HCT116 (cell line): ENCODE results near the gene CAMK2D. TPM values are rescaled to one million over a fixed set of nuclear protein-coding genes. Genes with fewer than 3 reads are reported as not detected.

Experiments used
- ATAC-seq: fragments of 200-7000 bp; cut with Tn5 transposase; 2 replicates; pipeline ENCODE4 v1.9.1; 2020; ENCODE audit warnings: mild to moderate bottlenecking, moderate library complexity
- BruUV-seq: library from RNA; stranded (reverse); fragments of 400-500 nt; replicated peaks from 2 replicates; lab custom pipeline; 2021; lab: Mats Ljungman, UMichigan
- CTCF ChIA-PET: fragments of 300-600 bp; sonication (Branson Sonifier 250); formaldehyde crosslinking; loops from one replicate; lab custom pipeline; 2021; ENCODE audit warnings: antibody characterized with exemption; lab: Charles Lee
- POLR2A ChIA-PET: fragments of 300-600, 350-600 bp; sonication (Branson Sonifier 250); formaldehyde crosslinking; loops from one replicate; lab custom pipeline; 2021; ENCODE audit warnings: antibody characterized with exemption; lab: Charles Lee
- RAD21 ChIA-PET, 2 experiments: fragments of 300-600 bp; sonication (Branson Sonifier 250); formaldehyde crosslinking; loops; one replicate each; lab custom pipeline; 2023; ENCODE audit warnings: low total read pairs in 2 of 2; ENCODE audit not compliant: uncharacterized antibody in 2 of 2, unreplicated experiment in 2 of 2, low non-redundant PET in 1 of 2; lab: Charles Lee
- DNase-seq: peaks from one replicate; pipeline ENCODE4 v3.0.0-alpha.2; 2010; ENCODE audit warnings: low read depth, low spot score
- H2AFZ ChIP-seq: fragments of 200-600 bp; shearing (Covaris generic), sonication (generic); 2 replicates; pipeline ENCODE4 v1.6.1; 2017; ENCODE audit warnings: low read depth, mixed run types, mixed read lengths, antibody characterized with exemption, low read length; ENCODE audit not compliant: poor library complexity, severe bottlenecking
- H3K27ac ChIP-seq: 2 replicates; pipeline ENCODE4 v1.5.1; 2012; ENCODE audit warnings: low read depth, low read length
- H3K27me3 ChIP-seq: fragments of 200-600 bp; sonication (generic); 2 replicates; pipeline ENCODE4 v1.6.1; 2016; ENCODE audit warnings: mixed run types, low read length, mixed read lengths; ENCODE audit not compliant: insufficient read depth
- H3K36me3 ChIP-seq, 2 experiments: fragments of 200-500 bp in 1 of 2; fragments of 200-600 bp in 1 of 2; sonication (Bioruptor generic) in 1 of 2; sonication (generic) in 1 of 2; 2 replicates each; pipeline versions ENCODE4 v1.5.1 to v1.6.1; 2014 to 2016; ENCODE audit warnings: low read length in 2 of 2, inconsistent platforms in 1 of 2, mixed read lengths in 1 of 2, mixed run types in 1 of 2; ENCODE audit not compliant: insufficient read depth in 2 of 2, control insufficient read depth in 1 of 2
- H3K4me1 ChIP-seq, 2 experiments: fragments of 200-600 bp in 1 of 2; sonication (generic) in 1 of 2; 2 replicates each; pipeline versions ENCODE4 v1.5.1 to v1.6.1; 2012 to 2017; ENCODE audit warnings: low read length in 2 of 2, inconsistent platforms in 1 of 2, mild to moderate bottlenecking in 1 of 2, mixed read lengths in 1 of 2, mixed run types in 1 of 2, moderate library complexity in 1 of 2; ENCODE audit not compliant: insufficient read depth in 2 of 2, control insufficient read depth in 1 of 2
- H3K4me2 ChIP-seq: fragments of 200-600 bp; sonication (generic); 2 replicates; pipeline ENCODE4 v1.6.1; 2017; ENCODE audit warnings: mixed run types, low read length, mixed read lengths
- H3K4me3 ChIP-seq, 2 experiments: fragments of 200-600 bp in 1 of 2; sonication (generic) in 1 of 2; replicated peaks in 1 of 2; 2 replicates each; pipeline ENCODE4 v1.5.1; 2011 to 2016; ENCODE audit warnings: low read length in 2 of 2, control low read depth in 1 of 2, low read depth in 1 of 2, mild to moderate bottlenecking in 1 of 2, mixed read lengths in 1 of 2, mixed run types in 1 of 2
- H3K79me2 ChIP-seq: fragments of 200-600 bp; sonication (generic); 2 replicates; pipeline ENCODE4 v1.6.1; 2017; ENCODE audit warnings: mild to moderate bottlenecking, mixed run types, low read length, moderate library complexity, mixed read lengths; ENCODE audit not compliant: insufficient read depth
- H3K9ac ChIP-seq: fragments of 200-600 bp; sonication (generic); 2 replicates; pipeline ENCODE4 v1.6.1; 2016; ENCODE audit warnings: low read length, mixed read lengths
- H3K9me2 ChIP-seq: fragments of 200-600 bp; sonication (generic), shearing (Covaris generic); 2 replicates; pipeline ENCODE4 v1.6.1; 2017; ENCODE audit warnings: mixed run types, mild to moderate bottlenecking, moderate library complexity; ENCODE audit not compliant: insufficient read depth
- H3K9me3 ChIP-seq, 2 experiments: fragments of 200-500 bp in 1 of 2; fragments of 200-600 bp in 1 of 2; sonication (Bioruptor generic) in 1 of 2; sonication (generic) in 1 of 2; 2 replicates each; pipeline ENCODE4 v1.6.1; 2014 to 2017; ENCODE audit warnings: low read length in 2 of 2, mixed read lengths in 2 of 2, inconsistent platforms in 1 of 2, low read depth in 1 of 2, mild to moderate bottlenecking in 1 of 2, mixed run types in 1 of 2, moderate library complexity in 1 of 2; ENCODE audit not compliant: control insufficient read depth in 1 of 2, insufficient read depth in 1 of 2
- H4K20me1 ChIP-seq: fragments of 200-600 bp; sonication (generic), shearing (Covaris generic); 2 replicates; pipeline ENCODE4 v1.6.1; 2017; ENCODE audit warnings: mixed run types, mild to moderate bottlenecking, moderate library complexity; ENCODE audit not compliant: insufficient read depth
- CBX3 ChIP-seq: IDR thresholded peaks from 2 replicates; pipeline ENCODE4 v1.6.1; 2012; ENCODE audit warnings: low read depth
- CEBPB ChIP-seq: IDR thresholded peaks from 2 replicates; pipeline ENCODE4 v1.6.1; 2012; ENCODE audit warnings: low read depth
- EGR1 ChIP-seq: IDR thresholded peaks from 2 replicates; pipeline ENCODE4 v1.6.1; 2012; ENCODE audit warnings: low read depth
- ELF1 ChIP-seq: IDR thresholded peaks from 2 replicates; pipeline ENCODE4 v1.6.1; 2012; ENCODE audit warnings: low read depth, borderline replicate concordance
- EZH2phosphoT487 ChIP-seq: fragments of 200-600 bp; IDR thresholded peaks from 2 replicates; pipeline ENCODE4 v1.6.1; 2018; ENCODE audit warnings: antibody characterized with exemption, borderline replicate concordance
- JUND ChIP-seq: IDR thresholded peaks from 2 replicates; pipeline ENCODE4 v1.6.1; 2012
- POLR2AphosphoS5 ChIP-seq: IDR thresholded peaks from 2 replicates; pipeline ENCODE4 v1.6.1; 2011; ENCODE audit warnings: mild to moderate bottlenecking, low read depth, low read length, moderate library complexity
- RAD21 ChIP-seq: IDR thresholded peaks from 2 replicates; pipeline ENCODE4 v1.6.1; 2012; ENCODE audit warnings: low read depth, mild to moderate bottlenecking
- SIN3A ChIP-seq: IDR thresholded peaks from 2 replicates; pipeline ENCODE4 v1.6.1; 2012; ENCODE audit warnings: low read depth
- SRF ChIP-seq: IDR thresholded peaks from 2 replicates; pipeline ENCODE4 v1.6.1; 2012; ENCODE audit warnings: low read depth
- TCF7L2 ChIP-seq: IDR thresholded peaks from 2 replicates; pipeline ENCODE4 v1.7.0; 2011; ENCODE audit warnings: borderline replicate concordance, inconsistent platforms; ENCODE audit not compliant: insufficient read depth, insufficient read length; ENCODE audit errors: extremely low read depth
- YY1 ChIP-seq: IDR thresholded peaks from 2 replicates; pipeline ENCODE4 v1.6.1; 2011; ENCODE audit warnings: low read length, low read depth, moderate library complexity, mild to moderate bottlenecking; ENCODE audit not compliant: insufficient replicate concordance; ENCODE audit errors: extremely low read depth
- ZNF274 ChIP-seq: fragments of 200-500 bp; sonication (Bioruptor generic); IDR thresholded peaks from 2 replicates; pipeline ENCODE4 v1.6.1; 2014; ENCODE audit warnings: mild to moderate bottlenecking, low read depth, low read length, inconsistent platforms
- intact Hi-C: fragments of 100-400 bp; cut with micrococcal nuclease; formaldehyde crosslinking; loops from 2 replicates; pipeline ENCODE4 v1.10.0; 2022
- total RNA-seq: library from RNA; stranded (reverse); gene quantifications from one replicate; pipeline ENCODE4 v1.2.1, GENCODE V29; 2021; ENCODE audit not compliant: unreplicated experiment

The CAMK2D gene
- total RNA-seq, 1 experiment from 2014 or later, result 67.0 TPM

DNA sequence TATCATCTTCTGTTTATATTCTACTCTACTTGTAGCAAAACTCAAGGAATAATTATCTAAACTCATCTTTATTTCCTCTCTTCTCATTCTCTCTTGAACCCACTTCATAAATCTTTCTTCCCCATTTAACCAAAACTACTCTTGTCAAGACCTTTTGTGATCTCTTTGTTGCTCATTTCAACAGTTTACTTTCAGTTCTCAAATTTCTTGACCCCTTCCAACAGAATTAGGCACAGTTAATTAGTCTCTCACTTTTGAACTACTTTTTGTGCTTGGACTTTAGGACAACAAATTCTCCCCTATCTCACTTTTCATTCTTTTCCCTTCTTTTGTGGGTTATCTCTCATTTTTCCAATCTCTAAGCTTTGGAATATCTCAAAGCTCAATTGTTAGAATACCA is 27.4 kb upstream of the CAMK2D start:
- BruUV-seq, result no TSS peak
- Histone ChIP-seq H3K4me2 (no peak overlapping the region), H3K4me1 (no peaks in the 10 kb centered on the region), H3K79me2 (no peaks in the 10 kb centered on the region), H4K20me1 (no peaks in the 10 kb centered on the region), H3K27ac (no peak overlapping the region), H3K9me3 (no peaks in the 10 kb centered on the region), H3K27me3 (no peaks in the 10 kb centered on the region), H3K4me3 (no peak overlapping the region), H3K36me3 (no peaks in the 10 kb centered on the region), H3K9me2 (no peaks in the 10 kb centered on the region), H2AFZ (no peak overlapping the region), H3K9ac (no peak overlapping the region)
- DNase-seq (no peak), ATAC-seq (no peak)
- RAD21 ChIA-PET, result no interaction called here
- POLR2A ChIA-PET, result no interaction called here
- intact Hi-C loops, result loop anchor here (10.0 kb wide), 1 partner anchor 906 kb away; no protein-coding TSS in a partner anchor
- CTCF ChIA-PET, result no interaction called here
- no peak for TF ChIP-seq EZH2phosphoT487
- TF ChIP-seq SIN3A, result no peak
- no peak for TF ChIP-seq ELF1
- TF ChIP-seq JUND, result no peak

- H3K4me3 ChIP-seq, result no peak overlapping the region
- no peak overlapping the region for H3K4me2 ChIP-seq
- H3K27ac ChIP-seq, result no peak overlapping the region
- CTCF ChIA-PET, result no interaction called here
- no peak for ATAC-seq
- no peak for DNase-seq
- no peaks in the 10 kb centered on the region for H3K4me1 ChIP-seq
- H3K79me2 ChIP-seq, result no peaks in the 10 kb centered on the region
- no peak for TF ChIP-seq SIN3A
- TF ChIP-seq POLR2AphosphoS5, result no peak
- TF ChIP-seq TCF7L2, result no peak
- TF ChIP-seq YY1, result no peak
- TF ChIP-seq ZNF274, result no peak
- no peak for TF ChIP-seq SRF
- no peak for TF ChIP-seq RAD21
- TF ChIP-seq CBX3, result no peak
- no peak for TF ChIP-seq EGR1
- TF ChIP-seq CEBPB, result no peak
- TF ChIP-seq, all 23 proteins: peak for 0
- Histone ChIP-seq H3K27me3 (no peaks in the 10 kb centered on the region), H4K20me1 (no peaks in the 10 kb centered on the region), H3K9ac (no peak overlapping the region), H3K36me3 (no peaks in the 10 kb centered on the region), H3K9me2 (no peaks in the 10 kb centered on the region), H3K9me3 (no peaks in the 10 kb centered on the region), H2AFZ (no peak overlapping the region)
- no TSS peak for BruUV-seq
- RAD21 ChIA-PET, result no interaction called here
- POLR2A ChIA-PET, result no interaction called here
- intact Hi-C loops, result loop anchor here (10.0 kb wide), 1 partner anchor 909 kb away; no protein-coding TSS in a partner anchor
These were observed 24.2 kb upstream of the CAMK2D start for GRCh38 chr4:113785781-113786180.
